ENCODE results near the gene RNPEP. TPM values are rescaled to one million over a fixed set of nuclear protein-coding genes. Genes with fewer than 3 reads are reported as not detected.
A peak's percentile ranks its signal among the peaks of the same experiment; 100 is the strongest.

RNPEP gene
- total and polyA plus RNA-seq, 2 of the 13 experiments (the other 11 are each of a cell fraction or from before 2014, with no cell fraction given), result 20.6 to 38.4 TPM

DNA sequence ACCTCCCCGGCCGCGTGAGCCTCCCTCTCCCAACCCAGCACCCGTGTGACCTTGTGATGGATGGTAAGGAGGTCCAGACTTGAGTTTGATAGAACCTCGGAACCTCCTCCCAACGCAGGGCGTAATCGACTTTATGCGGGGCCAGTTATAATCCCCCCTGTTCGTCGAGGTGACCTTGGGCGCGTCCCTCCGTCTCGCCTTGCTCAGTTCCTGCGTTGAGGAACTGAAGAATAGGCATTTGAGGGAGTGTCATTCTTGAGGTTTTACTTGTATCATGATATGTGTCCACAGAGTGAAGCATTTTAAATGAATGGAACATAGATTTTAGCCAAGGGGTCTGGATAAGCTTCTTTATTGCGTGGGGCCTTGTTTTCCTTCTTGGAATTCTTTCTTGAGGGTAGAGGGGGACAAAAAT, 26.7 kb upstream of the RNPEP start:
- Histone ChIP-seq H3K36me3 (replicated peaks in 1 of 2; ENCODE audit: control insufficient read depth in 1 of 2, insufficient read depth in 2 of 2, low read length in 2 of 2) (peaks cover 4 to 29% of the 10 kb centered on the region in 2 experiments; a peak in 4 of 5 replicates), H3K4me2 (ENCODE audit: low read depth, low read length) (peak overlapping the region; percentile 79), H4K20me1 (ENCODE audit: insufficient read depth, low read length) (no peaks in the 10 kb centered on the region), H3K4me3 (replicated peaks in 1 of 3; ENCODE audit: insufficient read depth in 1 of 3, low read depth in 2 of 3, low read length in 3 of 3) (peak overlapping the region; percentile 71 to 95 (median 93)), H3K4me1 (ENCODE audit: insufficient read depth, low read length) (peaks cover 17% of the 10 kb centered on the region), H3K79me2 (ENCODE audit: insufficient read depth, low read length) (peaks cover 22% of the 10 kb centered on the region), H3K27me3 (ENCODE audit: control insufficient read depth in 1 of 2, insufficient read depth in 2 of 2, low read length in 2 of 2) (peaks cover 0 to 3% of the 10 kb centered on the region in 2 experiments; a peak in 1 of 5 replicates), H3K27ac (ENCODE audit: extremely low read length, insufficient read depth, low read length) (peak overlapping the region; percentile 76), H3K9me3 (ENCODE audit: low read length) (no peaks in the 10 kb centered on the region), H2AFZ (ENCODE audit: low read length) (peak overlapping the region; percentile 84), H3K9ac (ENCODE audit: insufficient read depth, low read depth, low read length) (peak overlapping the region; percentile 95)
- intact Hi-C loops (cut with micrococcal nuclease; ENCODE audit: unreplicated experiment) (loop anchor here (5.0 kb wide), 1 partner anchor 58 kb away; no protein-coding TSS in a partner anchor), in situ Hi-C loops (cut with HindIII; ENCODE audit: extremely low pct_ligation_motif_present, low pct_unique_long_range_greater_than_20kb) (no loop called here)
- 1% methylated on average over 15 of the region's 17 CpGs for WGBS (ENCODE audit: low lambda C conversion rate)
- ATAC-seq (peak; percentile 69), DNase-seq (ENCODE audit: low spot score) (no peak), FAIRE-seq (no peak)
- POLR2A ChIA-PET, result interaction anchor here (0.8 to 2.8 kb wide), 10 partner anchors 8 to 486 kb away, joined by 3 to 18 read pairs (median 5); partner anchors contain the start of genes LMOD1 and PHLDA3
- TSS peak; percentile 74 for BruUV-seq (replicated peaks)
- CTCF ChIA-PET (ENCODE audit: low intra/inter-chr PET ratio, low total read pairs), result no interaction called here
- TF ChIP-seq ZNF160 (CRISPR knock-in tag; IDR thresholded peaks at IDR 0.05) (no peak), KDM3A (CRISPR knock-in tag; IDR thresholded peaks at IDR 0.05; ENCODE audit: low read depth) (no peak), RARG (CRISPR knock-in tag; IDR thresholded peaks at IDR 0.05; ENCODE audit: low read depth) (no peak), WIZ (CRISPR knock-in tag; IDR thresholded peaks at IDR 0.05) (0 out of 2 replicates have a peak, but pooled peaks have one; percentile 11), RBM22 (optimal IDR thresholded peaks at IDR 0.05; ENCODE audit: low read length) (peak; percentile 44), ZNF644 (CRISPR knock-in tag; IDR thresholded peaks at IDR 0.05; ENCODE audit: low read depth) (no peak), ZNF547 (CRISPR knock-in tag; IDR thresholded peaks at IDR 0.05) (0 out of 2 replicates have a peak, but pooled peaks have one; percentile 3), KDM5A (IDR thresholded peaks at IDR 0.05; ENCODE audit: borderline replicate concordance, low read length) (peak; percentile 51; the same call in 1 of the 2 replicates), ZFY (CRISPR knock-in tag; IDR thresholded peaks at IDR 0.05) (no peak), SALL1 (CRISPR knock-in tag; IDR thresholded peaks at IDR 0.05) (no peak), ZNF768 (CRISPR knock-in tag; IDR thresholded peaks at IDR 0.05) (no peak), SIX4 (CRISPR knock-in tag; IDR thresholded peaks at IDR 0.05) (no peak), TRIM24 (CRISPR knock-in tag; IDR thresholded peaks at IDR 0.05) (no peak), MYC (CRISPR knock-in tag; IDR thresholded peaks at IDR 0.05; ENCODE audit: borderline replicate concordance) (no peak), RNF2 (conservative IDR thresholded peaks at IDR 0.05; ENCODE audit: low read depth) (no peak)
- TF ChIP-seq, protein P1, sequence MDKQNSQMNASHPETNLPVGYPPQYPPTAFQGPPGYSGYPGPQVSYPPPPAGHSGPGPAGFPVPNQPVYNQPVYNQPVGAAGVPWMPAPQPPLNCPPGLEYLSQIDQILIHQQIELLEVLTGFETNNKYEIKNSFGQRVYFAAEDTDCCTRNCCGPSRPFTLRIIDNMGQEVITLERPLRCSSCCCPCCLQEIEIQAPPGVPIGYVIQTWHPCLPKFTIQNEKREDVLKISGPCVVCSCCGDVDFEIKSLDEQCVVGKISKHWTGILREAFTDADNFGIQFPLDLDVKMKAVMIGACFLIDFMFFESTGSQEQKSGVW (CRISPR knock-in tag; IDR thresholded peaks at IDR 0.05; ENCODE audit: borderline replicate concordance), result no peak
- TF ChIP-seq, protein P2, sequence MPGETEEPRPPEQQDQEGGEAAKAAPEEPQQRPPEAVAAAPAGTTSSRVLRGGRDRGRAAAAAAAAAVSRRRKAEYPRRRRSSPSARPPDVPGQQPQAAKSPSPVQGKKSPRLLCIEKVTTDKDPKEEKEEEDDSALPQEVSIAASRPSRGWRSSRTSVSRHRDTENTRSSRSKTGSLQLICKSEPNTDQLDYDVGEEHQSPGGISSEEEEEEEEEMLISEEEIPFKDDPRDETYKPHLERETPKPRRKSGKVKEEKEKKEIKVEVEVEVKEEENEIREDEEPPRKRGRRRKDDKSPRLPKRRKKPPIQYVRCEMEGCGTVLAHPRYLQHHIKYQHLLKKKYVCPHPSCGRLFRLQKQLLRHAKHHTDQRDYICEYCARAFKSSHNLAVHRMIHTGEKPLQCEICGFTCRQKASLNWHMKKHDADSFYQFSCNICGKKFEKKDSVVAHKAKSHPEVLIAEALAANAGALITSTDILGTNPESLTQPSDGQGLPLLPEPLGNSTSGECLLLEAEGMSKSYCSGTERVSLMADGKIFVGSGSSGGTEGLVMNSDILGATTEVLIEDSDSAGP (CRISPR knock-in tag; IDR thresholded peaks at IDR 0.05; ENCODE audit: borderline replicate concordance), result peak; percentile 55; the same call in 1 of the 2 replicates
- TF ChIP-seq, protein P3, sequence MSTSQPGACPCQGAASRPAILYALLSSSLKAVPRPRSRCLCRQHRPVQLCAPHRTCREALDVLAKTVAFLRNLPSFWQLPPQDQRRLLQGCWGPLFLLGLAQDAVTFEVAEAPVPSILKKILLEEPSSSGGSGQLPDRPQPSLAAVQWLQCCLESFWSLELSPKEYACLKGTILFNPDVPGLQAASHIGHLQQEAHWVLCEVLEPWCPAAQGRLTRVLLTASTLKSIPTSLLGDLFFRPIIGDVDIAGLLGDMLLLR (CRISPR knock-in tag; IDR thresholded peaks at IDR 0.05), result 0 out of 2 replicates have a peak, but pooled peaks have one; percentile 17
- TF ChIP-seq, protein P4, sequence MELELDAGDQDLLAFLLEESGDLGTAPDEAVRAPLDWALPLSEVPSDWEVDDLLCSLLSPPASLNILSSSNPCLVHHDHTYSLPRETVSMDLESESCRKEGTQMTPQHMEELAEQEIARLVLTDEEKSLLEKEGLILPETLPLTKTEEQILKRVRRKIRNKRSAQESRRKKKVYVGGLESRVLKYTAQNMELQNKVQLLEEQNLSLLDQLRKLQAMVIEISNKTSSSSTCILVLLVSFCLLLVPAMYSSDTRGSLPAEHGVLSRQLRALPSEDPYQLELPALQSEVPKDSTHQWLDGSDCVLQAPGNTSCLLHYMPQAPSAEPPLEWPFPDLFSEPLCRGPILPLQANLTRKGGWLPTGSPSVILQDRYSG (CRISPR knock-in tag; IDR thresholded peaks at IDR 0.05), result no peak

Data from HepG2 (cell line).